Fibroblast of upper back skin (primary cell): Measurements from ENCODE around the gene ZNF789.
"Not testable (repeated sequence)": the region's sequence is repeated elsewhere in the genome, so short reads cannot be mapped to it uniquely, and the experiment has no call there.

Experiments
- DNase-seq: peaks from one replicate; pipeline ENCODE4 v3.0.0-alpha.2; 2013

ZNF789 gene

GRCh38 chr7:99472561-99473314 is at the start of gene ZNF789:
TSS of gene ZNF789 (plus strand) at chr7:99472890. CDS start at chr7:99476457, 3,567 bp downstream.
- peak; percentile 95 for DNase-seq

DNA sequence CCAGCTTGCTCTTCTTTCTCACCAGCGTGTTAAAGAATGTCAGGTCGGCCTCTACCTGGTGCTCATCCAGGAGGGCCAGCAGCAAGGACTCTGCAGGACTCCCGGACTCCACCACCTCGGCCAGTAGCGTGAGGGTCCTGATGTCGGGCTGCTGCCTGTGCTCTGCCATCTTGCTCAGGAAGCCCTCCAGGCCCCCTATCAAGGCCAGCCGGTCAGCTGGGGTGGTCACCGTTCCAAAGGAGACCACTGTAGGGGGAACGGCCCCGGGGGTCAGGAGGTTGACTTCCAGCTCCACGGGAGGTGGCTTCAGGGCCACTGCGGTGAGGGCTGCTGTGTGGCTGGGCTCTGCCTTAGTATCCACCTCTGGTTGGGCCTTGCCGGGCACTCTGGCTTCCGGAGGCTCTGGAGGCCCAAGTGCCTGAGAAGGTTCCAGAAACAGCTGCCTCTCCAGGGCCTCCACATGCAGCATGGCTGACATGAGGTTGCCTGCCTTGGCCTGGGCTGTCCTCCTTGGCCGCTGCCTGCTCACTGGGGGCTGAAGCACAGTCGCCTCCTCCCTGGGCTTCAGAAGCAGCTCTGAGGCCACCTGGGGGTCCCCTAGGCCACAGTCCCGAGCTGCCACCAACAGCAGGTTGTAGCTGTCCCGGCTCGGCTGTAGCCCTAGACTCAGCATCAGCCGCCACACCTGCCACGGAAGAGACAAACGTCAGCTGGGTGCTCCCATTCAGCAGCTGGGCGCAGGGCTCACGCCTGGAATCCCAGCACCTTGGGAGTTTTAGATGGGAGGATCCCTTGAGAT is 47.6 kb upstream of the ZNF789 start:
- DNase-seq = no peak

GRCh38 chr7:99428972-99429566 is 43.6 kb upstream of the ZNF789 start:
- DNase-seq = no peak

DNA sequence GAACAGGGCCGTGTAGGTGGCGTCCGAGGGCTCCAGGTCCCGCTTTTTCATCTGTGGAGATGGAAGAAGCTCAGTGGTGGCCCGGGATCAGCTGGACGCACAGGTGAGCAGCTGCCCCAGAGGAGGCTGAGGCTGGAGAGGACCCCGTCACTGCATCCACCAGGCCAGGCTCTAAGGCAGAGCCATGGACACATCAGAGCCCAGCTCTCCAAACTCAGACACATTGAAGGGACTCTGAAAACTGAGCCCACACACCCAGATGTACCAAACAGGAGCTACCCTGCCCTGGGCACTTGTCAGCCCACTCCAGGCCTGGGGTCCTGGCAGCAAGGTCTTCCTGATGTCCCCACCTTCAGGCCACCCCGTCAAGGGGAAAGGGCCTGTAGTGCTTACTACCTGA is 42.9 kb upstream of the ZNF789 start:
- no peak for DNase-seq

DNA sequence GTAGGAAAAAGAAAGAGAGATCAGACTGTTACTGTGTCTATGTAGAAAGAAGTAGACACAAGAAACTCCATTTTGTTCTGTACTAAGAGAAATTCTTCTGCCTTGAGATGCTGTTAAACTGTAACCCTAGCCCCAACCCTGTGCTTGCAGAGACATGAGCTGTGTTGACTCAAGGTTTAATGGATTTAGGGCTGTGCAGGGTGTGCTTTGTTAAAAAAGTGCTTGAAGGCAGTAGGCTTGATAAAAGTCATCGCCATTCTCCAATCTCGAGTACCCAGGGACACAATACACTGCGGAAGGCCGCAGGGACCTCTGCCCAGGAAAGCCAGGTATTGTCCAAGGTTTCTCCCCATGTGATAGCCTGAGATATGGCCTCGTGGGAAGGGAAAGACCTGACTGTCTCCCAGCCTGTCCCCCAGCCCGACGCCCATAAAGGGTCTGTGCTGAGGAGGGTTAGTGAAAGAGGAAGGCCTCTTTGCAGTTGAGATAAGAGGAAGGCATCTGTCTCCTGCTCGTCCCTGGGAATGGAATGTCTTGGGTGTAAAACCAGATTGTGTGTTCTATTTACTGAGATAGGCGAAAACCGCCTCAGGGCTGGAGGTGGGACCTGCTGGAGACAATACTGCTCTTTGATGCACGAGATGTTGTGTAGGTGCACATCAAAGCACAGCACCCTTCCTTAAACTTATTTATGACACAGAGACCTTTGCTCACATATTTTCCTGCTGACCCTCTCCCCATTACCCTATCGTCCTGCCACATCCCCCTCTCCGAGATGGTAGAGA is 40.7 kb upstream of the ZNF789 start:
- DNase-seq = not testable (repeated sequence)

DNA sequence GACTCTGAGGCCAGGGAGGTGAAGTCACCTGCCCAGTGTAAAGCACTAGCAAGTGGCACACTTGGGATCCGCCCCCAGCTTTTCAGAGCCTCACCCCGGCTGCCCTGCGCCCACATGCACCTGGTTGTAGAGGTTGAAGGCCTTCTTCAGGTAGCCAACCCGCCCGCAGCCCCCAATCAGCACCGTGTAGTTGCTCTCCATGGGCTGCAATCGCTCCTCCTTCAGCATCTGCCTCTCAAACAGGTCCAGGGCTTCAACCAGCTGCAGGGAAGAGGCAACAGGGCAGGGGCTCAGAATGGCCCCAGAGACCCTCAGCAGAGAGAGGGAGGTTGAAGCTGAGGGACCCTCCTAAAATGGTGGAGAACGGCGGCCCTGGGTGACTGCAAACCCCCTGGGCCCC is 39.5 kb upstream of the ZNF789 start:
- no peak for DNase-seq

GRCh38 chr7:99437946-99438572 is 34.6 kb upstream of the ZNF789 start:
- DNase-seq = no peak

GRCh38 chr7:99438573-99439480 is 33.9 kb upstream of the ZNF789 start, which contains the start of the genes CPSF4 and PTCD1:
TSS of gene CPSF4 (plus strand) at chr7:99438943. CDS start at chr7:99439083, 140 bp downstream.
TSS of gene PTCD1 (minus strand) at chr7:99438798. CDS start at chr7:99435242, 3,556 bp downstream.
- peak; percentile 95 for DNase-seq

- DNase-seq = peak; percentile 41
These were observed 32.5 kb upstream of the ZNF789 start for GRCh38 chr7:99440195-99440594.

DNA sequence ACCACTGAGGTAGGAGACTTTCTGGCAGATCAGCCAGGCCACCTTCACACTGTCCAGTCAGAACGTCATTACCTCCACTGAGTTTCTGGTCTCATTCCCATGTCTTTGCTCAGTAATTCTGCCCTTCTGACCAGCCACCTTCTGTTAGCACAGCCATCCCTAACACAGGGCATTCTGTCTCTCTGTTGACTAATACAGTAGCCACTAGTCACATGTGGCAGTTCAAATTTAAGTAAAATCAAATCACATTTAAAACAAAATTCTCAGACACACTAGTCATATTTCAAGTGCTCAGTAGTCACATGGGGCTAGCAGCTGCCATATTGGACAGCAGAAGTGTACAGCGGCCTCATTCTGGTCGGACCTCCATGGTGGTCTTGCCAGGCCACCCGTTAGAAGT is 26.6 kb upstream of the ZNF789 start:
- DNase-seq = no peak

DNA sequence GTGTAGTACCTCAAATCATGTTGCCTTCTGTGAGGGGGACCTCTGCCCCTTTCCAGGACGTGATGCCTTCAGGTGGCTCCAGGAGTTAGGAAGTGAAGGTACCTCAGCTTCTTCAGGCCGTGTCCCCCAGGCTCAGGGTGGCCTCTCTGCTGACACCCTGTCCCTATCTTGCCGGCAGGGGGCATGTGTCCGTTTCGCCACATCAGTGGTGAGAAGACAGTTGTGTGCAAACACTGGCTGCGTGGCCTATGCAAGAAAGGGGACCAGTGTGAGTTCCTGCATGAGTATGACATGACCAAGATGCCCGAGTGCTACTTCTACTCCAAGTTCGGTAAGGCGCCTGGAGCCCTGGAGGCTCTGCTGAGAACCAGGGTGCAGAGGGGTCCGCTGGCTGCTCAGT is 24.7 kb upstream of the ZNF789 start:
- DNase-seq = no peak

DNA sequence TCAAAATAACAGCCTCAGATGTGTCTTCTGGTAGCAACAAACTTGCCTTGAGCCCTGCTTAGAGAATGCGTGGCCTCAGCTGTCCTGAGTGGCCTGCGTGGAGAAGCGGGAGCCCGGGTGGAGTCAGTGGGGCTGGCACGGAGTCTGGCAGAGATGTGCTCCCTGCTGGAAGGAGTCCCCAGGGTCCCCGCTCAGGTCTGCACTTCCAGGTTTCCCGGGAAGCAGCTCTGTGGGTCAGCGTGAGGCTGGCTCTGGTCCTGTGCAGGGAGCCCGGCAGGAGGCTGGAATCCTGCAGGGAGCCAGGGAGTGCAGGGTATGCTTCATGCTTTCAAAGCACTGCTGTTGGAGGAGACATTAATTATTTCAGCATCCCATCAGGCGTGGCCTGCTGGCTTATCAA is 23.8 kb upstream of the ZNF789 start:
- DNase-seq = no peak

DNA sequence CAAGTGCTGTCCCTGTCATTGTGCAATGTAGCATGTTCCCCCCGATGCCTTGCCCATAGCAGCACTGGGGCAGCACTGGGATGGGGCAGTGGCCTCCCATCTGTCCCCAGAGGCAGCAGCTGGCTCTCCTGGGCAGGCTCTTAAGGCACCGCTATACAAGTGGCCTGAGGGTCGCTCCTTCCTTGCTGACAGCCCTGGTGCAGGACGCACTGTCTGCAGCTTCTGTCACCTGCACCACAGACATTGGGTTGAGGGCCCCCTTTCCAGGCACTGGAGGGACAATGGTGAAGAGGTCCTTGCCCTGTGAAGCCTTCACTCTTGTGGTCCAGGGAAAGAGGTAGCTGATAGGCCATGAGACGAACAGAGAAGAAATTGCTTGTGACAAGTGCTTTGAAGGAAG is 23.4 kb upstream of the ZNF789 start:
- no peak for DNase-seq

- DNase-seq = no peak
These were observed 20.8 kb upstream of the ZNF789 start for GRCh38 chr7:99451936-99452335.

DNA sequence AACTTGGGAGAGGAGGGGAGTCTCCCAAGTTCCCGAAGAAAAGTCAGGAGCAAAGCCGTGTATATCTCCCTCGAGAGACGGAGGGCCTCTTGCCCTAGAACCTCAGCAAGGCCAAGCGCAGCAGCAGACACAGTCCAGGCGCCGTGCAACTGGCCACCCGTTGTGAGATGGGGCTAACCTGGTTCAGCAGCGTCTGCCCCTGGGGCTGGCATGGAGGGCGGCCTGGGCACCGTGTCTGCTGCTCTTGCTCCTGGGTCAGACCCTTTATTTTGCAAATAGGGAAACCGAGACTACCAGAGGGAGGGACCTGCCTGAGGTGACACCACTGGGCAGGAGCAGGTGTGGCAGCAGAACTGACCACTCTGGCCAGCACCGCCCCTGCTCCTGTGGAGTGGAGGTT is 20.1 kb upstream of the ZNF789 start:
- no peak for DNase-seq

- no peak for DNase-seq
These were observed 19.6 kb upstream of the ZNF789 start for GRCh38 chr7:99453105-99453504.

DNA sequence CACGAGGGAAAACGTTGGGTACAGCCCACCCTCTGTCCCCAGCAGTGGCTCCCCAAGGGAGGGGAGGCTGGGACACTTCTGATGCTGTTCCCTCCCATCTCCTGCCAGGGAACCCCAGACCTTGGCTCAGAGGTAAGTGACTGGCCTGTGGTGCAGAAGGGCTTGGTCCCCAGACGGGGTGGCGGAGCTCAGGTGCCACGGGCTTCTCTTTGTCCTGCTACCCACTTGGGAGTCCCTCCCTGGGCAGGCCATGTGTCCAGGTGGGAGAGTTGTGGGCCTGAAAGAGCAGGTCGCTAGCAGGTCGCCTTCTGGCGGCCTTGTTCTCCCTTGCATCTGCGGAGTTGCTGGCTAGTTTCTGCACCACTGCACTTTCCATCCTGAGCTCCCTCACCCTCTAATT is 16.8 kb upstream of the ZNF789 start:
- DNase-seq = no peak

GRCh38 chr7:99456288-99456687 is 16.4 kb upstream of the ZNF789 start:
- DNase-seq = no peak

DNA sequence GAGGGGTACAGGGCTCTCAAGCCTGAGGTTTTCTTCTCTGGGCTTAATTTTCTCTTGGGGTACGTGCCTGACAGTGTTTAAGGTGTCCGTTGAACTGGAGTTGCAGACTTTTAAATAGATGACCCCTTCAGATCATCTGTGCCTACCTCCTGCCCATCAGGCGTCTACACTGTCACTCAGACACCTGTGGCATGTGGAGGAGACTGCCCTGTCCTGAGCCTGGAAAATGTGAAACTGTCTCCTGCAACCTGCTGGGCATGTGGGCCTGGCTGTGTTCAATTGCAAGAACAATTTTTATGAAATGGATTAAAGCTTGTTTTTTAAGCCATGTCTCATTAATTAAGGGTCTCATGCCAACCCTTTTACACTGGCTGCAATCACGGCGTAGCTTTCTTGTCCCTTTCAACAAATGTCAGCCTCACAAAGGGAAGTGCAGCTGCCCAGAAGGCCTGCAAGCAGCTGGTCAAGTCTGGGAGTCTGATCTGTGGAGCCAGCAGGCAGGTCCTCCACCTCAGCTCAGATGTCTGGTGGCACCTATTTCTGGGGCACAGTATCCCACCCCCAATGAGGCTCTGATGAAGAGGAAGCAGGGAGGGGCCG is 15.5 kb upstream of the ZNF789 start:
- DNase-seq = no peak

GRCh38 chr7:99457650-99458493 is 14.8 kb upstream of the ZNF789 start:
- DNase-seq = no peak
